Liver (tissue), 9 donors: ENCODE measurements around the gene GIPC2. TPM values are rescaled to one million over a fixed set of nuclear protein-coding genes. Genes with fewer than 3 reads are reported as not detected.

Source experiments
- DNase-seq: peaks from one replicate; pipeline ENCODE4 v3.0.0-alpha.2; 2017; ENCODE audit warnings: low spot score
- H3K27ac ChIP-seq, 2 donors: one replicate each; pipeline ENCODE4 v1.7.0; 2013; ENCODE audit warnings: inconsistent platforms in 2 of 2, low read length in 2 of 2, control low read depth in 1 of 2, low read depth in 1 of 2, mild to moderate bottlenecking in 1 of 2
- H3K27me3 ChIP-seq, 4 donors: one replicate each; pipeline versions ENCODE4 v1.6.1 to v1.7.0; 2013; ENCODE audit warnings: low read length in 3 of 4, inconsistent platforms in 1 of 4, mild to moderate bottlenecking in 1 of 4, moderate library complexity in 1 of 4; ENCODE audit not compliant: control insufficient read depth in 4 of 4, insufficient read depth in 4 of 4
- H3K36me3 ChIP-seq, 4 donors: one replicate each; pipeline versions ENCODE4 v1.6.1 to v1.7.0; 2013; ENCODE audit warnings: low read length in 3 of 4, mild to moderate bottlenecking in 3 of 4, low read depth in 1 of 4, moderate library complexity in 1 of 4; ENCODE audit not compliant: control insufficient read depth in 4 of 4, insufficient read depth in 3 of 4
- H3K4me1 ChIP-seq, 4 donors: one replicate each; pipeline versions ENCODE4 v1.6.1 to v1.7.0; 2013; ENCODE audit warnings: low read length in 3 of 4, mild to moderate bottlenecking in 3 of 4, moderate library complexity in 1 of 4; ENCODE audit not compliant: control insufficient read depth in 4 of 4, insufficient read depth in 4 of 4
- H3K4me3 ChIP-seq, 3 donors: one replicate each; pipeline versions ENCODE4 v1.6.1 to v1.7.0; 2013; ENCODE audit warnings: low read length in 3 of 3, control low read depth in 1 of 3, low read depth in 1 of 3, mild to moderate bottlenecking in 1 of 3
- H3K9ac ChIP-seq, 2 donors: one replicate each; pipeline ENCODE4 v1.7.0; 2013; ENCODE audit warnings: low read length in 2 of 2, mild to moderate bottlenecking in 2 of 2, moderate library complexity in 2 of 2, control low read depth in 1 of 2, low read depth in 1 of 2
- H3K9me3 ChIP-seq, 4 donors: one replicate each; pipeline versions ENCODE4 v1.6.1 to v1.7.0; 2013; ENCODE audit warnings: low read length in 3 of 4; ENCODE audit not compliant: control insufficient read depth in 4 of 4
- ATF3 ChIP-seq: IDR thresholded peaks from 2 replicates; pipeline ENCODE4 v1.6.1; 2016; ENCODE audit warnings: antibody characterized with exemption
- CTCF ChIP-seq: fragments of 150-350 bp; IDR thresholded peaks from 2 replicates; pipeline ENCODE4 v1.5.1; 2017; ENCODE audit warnings: improper control_type of control experiment, low read depth, low read length; ENCODE audit not compliant: missing input control
- EGR1 ChIP-seq, 2 donors: IDR thresholded peaks; 2 replicates each; pipeline ENCODE4 v1.6.1; 2016 to 2018; ENCODE audit warnings: antibody characterized with exemption in 2 of 2, low read depth in 2 of 2
- FOXA1 ChIP-seq: IDR thresholded peaks from 2 replicates; pipeline ENCODE4 v1.6.1; 2016; ENCODE audit warnings: antibody characterized with exemption
- FOXA2 ChIP-seq: IDR thresholded peaks from 2 replicates; pipeline ENCODE4 v1.6.1; 2016; ENCODE audit warnings: antibody characterized with exemption
- GABPA ChIP-seq, 2 donors: IDR thresholded peaks in 1 of 2; conservative IDR thresholded peaks in 1 of 2; 2 replicates each; pipeline ENCODE4 v1.6.1; 2016; ENCODE audit warnings: antibody characterized with exemption in 2 of 2, mild to moderate bottlenecking in 1 of 2, moderate library complexity in 1 of 2
- HNF4A ChIP-seq, 2 donors: conservative IDR thresholded peaks; 2 replicates each; pipeline ENCODE4 v1.6.1; 2016; ENCODE audit warnings: antibody characterized with exemption in 2 of 2, mild to moderate bottlenecking in 2 of 2
- HNF4G ChIP-seq: IDR thresholded peaks from 2 replicates; pipeline ENCODE4 v1.6.1; 2016; ENCODE audit warnings: antibody characterized with exemption
- JUND ChIP-seq, 2 donors: IDR thresholded peaks; 2 replicates each; pipeline ENCODE4 v1.6.1; 2016; ENCODE audit warnings: antibody characterized with exemption in 2 of 2
- MAX ChIP-seq: IDR thresholded peaks from 2 replicates; pipeline ENCODE4 v1.6.1; 2016; ENCODE audit warnings: antibody characterized with exemption
- NR2F2 ChIP-seq: IDR thresholded peaks from 2 replicates; pipeline ENCODE4 v1.6.1; 2016; ENCODE audit warnings: antibody characterized with exemption
- RAD21 ChIP-seq, 2 donors: IDR thresholded peaks; 2 replicates each; pipeline ENCODE4 v1.6.1; 2016; ENCODE audit warnings: antibody characterized with exemption in 2 of 2, mild to moderate bottlenecking in 2 of 2
- REST ChIP-seq: IDR thresholded peaks from 2 replicates; pipeline ENCODE4 v1.6.1; 2016; ENCODE audit warnings: antibody characterized with exemption, mild to moderate bottlenecking
- RXRA ChIP-seq, 2 donors: IDR thresholded peaks; 2 replicates each; pipeline ENCODE4 v1.6.1; 2017 to 2018; ENCODE audit warnings: antibody characterized with exemption in 2 of 2, mild to moderate bottlenecking in 1 of 2
- TAF1 ChIP-seq: conservative IDR thresholded peaks from 2 replicates; pipeline ENCODE4 v1.6.1; 2016; ENCODE audit warnings: antibody characterized with exemption, mild to moderate bottlenecking
- YY1 ChIP-seq: IDR thresholded peaks from 2 replicates; pipeline ENCODE4 v1.6.1; 2016; ENCODE audit warnings: antibody characterized with exemption, mild to moderate bottlenecking
- ZBTB33 ChIP-seq: IDR thresholded peaks from 2 replicates; pipeline ENCODE4 v1.6.1; 2016; ENCODE audit warnings: antibody characterized with exemption
- WGBS: extraction: QIAGEN DNeasy Blood & Tissue Kit; methylation state at CpG from one replicate; pipeline ENCODE4 v1.1.7; 2013; 5-methylcytosine and 5-hydroxymethylcytosine counted together
- polyA plus RNA-seq, 2 donors: library from polyadenylated mRNA; stranded (reverse) in 1 of 2; unstranded in 1 of 2; fragments of 200-250 nt in 1 of 2; fragments of >200 nt in 1 of 2; fragmentation: Nextera tagmentation in 1 of 2; extraction: Ambion mirVana in 1 of 2; gene quantifications; one replicate each; pipeline versions ENCODE4 v1.2.1 to v1.2.3, GENCODE V29; 2013 to 2015
- total RNA-seq, 2 donors: library from RNA; depleted of rRNA; stranded (reverse); fragments of >200 nt; gene quantifications; one replicate each; pipeline ENCODE4 v1.2.3, GENCODE V29; 2014
- donor health status: healthy.
- donor health status: healthy.
- donor health status: healthy.
- donor health status: healthy.
- donor health status: healthy.

The GIPC2 gene
- total and polyA plus RNA-seq, 4 donors, result 3.7 to 10.9 (median 6.4) TPM

- Histone ChIP-seq H3K4me1 (peaks cover 3 to 13% (median 7%) of the 10 kb centered on the region in 4 donors), H3K4me3 (no peak overlapping the region), H3K9ac (no peak overlapping the region), H3K9me3 (no peaks in the 10 kb centered on the region), H3K27me3 (no peaks in the 10 kb centered on the region), H3K27ac (peak overlapping the region in 1 of 2 donors; percentile 26), H3K36me3 (no peaks in the 10 kb centered on the region)
- no peak for TF ChIP-seq TAF1
- TF ChIP-seq CTCF, result no peak
- TF ChIP-seq GABPA (IDR thresholded peaks at IDR 0.05 in 1 of 2, conservative IDR thresholded peaks at IDR 0.05 in 1 of 2), result no peak
- TF ChIP-seq REST, result no peak
- no peak for TF ChIP-seq NR2F2
- no peak for TF ChIP-seq RXRA (IDR thresholded peaks at IDR 0.05)
- TF ChIP-seq YY1, result no peak
- TF ChIP-seq FOXA1, result no peak
- no peak for TF ChIP-seq JUND (IDR thresholded peaks at IDR 0.05)
- WGBS, result 75% methylated on average over 5 of the region's 5 CpGs
- no peak for DNase-seq
Observed at GRCh38 chr1:78071696-78072095, 25.9 kb downstream of the GIPC2 start.

- Histone ChIP-seq H3K27me3 (no peaks in the 10 kb centered on the region), H3K9me3 (no peaks in the 10 kb centered on the region), H3K4me3 (no peak overlapping the region), H3K9ac (no peak overlapping the region), H3K4me1 (peaks cover 3 to 13% (median 7%) of the 10 kb centered on the region in 4 donors), H3K27ac (no peak overlapping the region), H3K36me3 (no peaks in the 10 kb centered on the region)
- 36% methylated on average over 1 of the region's 1 CpG for WGBS
- TF ChIP-seq MAX (no peak), RAD21 (IDR thresholded peaks at IDR 0.05) (no peak), EGR1 (IDR thresholded peaks at IDR 0.05; ENCODE audit: low read depth in 2 of 2) (no peak), YY1 (no peak), ATF3 (no peak)
- DNase-seq, result no peak
Observed at GRCh38 chr1:78072216-78072615, 26.4 kb downstream of the GIPC2 start.

GRCh38 chr1:78073441-78073840 lies 27.7 kb downstream of the GIPC2 start:
- TF ChIP-seq HNF4A (conservative IDR thresholded peaks at IDR 0.05) (no peak), ZBTB33 (no peak), JUND (IDR thresholded peaks at IDR 0.05) (no peak), RAD21 (IDR thresholded peaks at IDR 0.05) (no peak), HNF4G (no peak), GABPA (IDR thresholded peaks at IDR 0.05 in 1 of 2, conservative IDR thresholded peaks at IDR 0.05 in 1 of 2) (no peak), RXRA (IDR thresholded peaks at IDR 0.05) (no peak), ATF3 (no peak), FOXA2 (no peak), YY1 (no peak), CTCF (no peak), MAX (no peak), TAF1 (no peak)
- WGBS, result 79% methylated on average over 1 of the region's 1 CpG
- H3K9ac ChIP-seq, result no peak overlapping the region

More at GRCh38 chr1:78073441-78073840, 27.7 kb downstream of the GIPC2 start:
- no peaks in the 10 kb centered on the region for H3K27me3 ChIP-seq
- peaks cover 3 to 16% (median 7%) of the 10 kb centered on the region in 4 donors for H3K4me1 ChIP-seq
- no peak overlapping the region for H3K4me3 ChIP-seq
- H3K36me3 ChIP-seq, result no peaks in the 10 kb centered on the region
- H3K9me3 ChIP-seq, result no peaks in the 10 kb centered on the region
- DNase-seq, result no peak
- no peak overlapping the region for H3K27ac ChIP-seq
